PC-3 (cell line): ENCODE results near the gene TTLL7.

Source experiments
- CTCF ChIP-seq: fragments of 300-600 bp; sonication (generic); conservative IDR thresholded peaks from 2 replicates; pipeline ENCODE4 v1.5.1; 2017; ENCODE audit warnings: antibody characterized with exemption, low read depth, mild to moderate bottlenecking, low read length
- EZH2 ChIP-seq: fragments of 300-600 bp; sonication (generic); IDR thresholded peaks from one replicate; pipeline ENCODE4 v1.6.1; 2017; ENCODE audit warnings: antibody characterized with exemption, mild to moderate bottlenecking, low read length; ENCODE audit not compliant: unreplicated experiment

GRCh38 chr1:83829106-83829505 lies 169.8 kb downstream of the TTLL7 start:
- TF ChIP-seq CTCF (no peak), EZH2 (no peak)
